OCI-LY7 (cell line): ENCODE data around the gene FSTL1. TPM values are rescaled to one million over a fixed set of nuclear protein-coding genes. Genes with fewer than 3 reads are reported as not detected.

ENCODE experiments used
- BruUV-seq: library from RNA; stranded (reverse); fragments of 400-500 nt; replicated peaks from 2 replicates; lab custom pipeline; 2021; lab: Mats Ljungman, UMichigan
- CTCF ChIA-PET: fragments of 300-600 bp; sonication (Branson Sonifier 250); formaldehyde crosslinking; loops from one replicate; lab custom pipeline; 2022; ENCODE audit warnings: antibody characterized with exemption; ENCODE audit not compliant: unreplicated experiment; lab: Charles Lee
- POLR2A ChIA-PET: fragments of 300-600 bp; sonication (Branson Sonifier 250); formaldehyde crosslinking; loops from one replicate; lab custom pipeline; 2022; ENCODE audit warnings: antibody characterized with exemption; lab: Charles Lee
- DNase-seq: peaks from one replicate; pipeline ENCODE4 v3.0.0-alpha.2; 2015; ENCODE audit warnings: low spot score
- H2AFZ ChIP-seq: fragments of 200-600 bp; sonication (generic), shearing (Covaris generic); 2 replicates; pipeline ENCODE4 v1.6.1; 2014; ENCODE audit warnings: mild to moderate bottlenecking, antibody characterized with exemption, low read length, moderate library complexity
- H3K27ac ChIP-seq: fragments of 200-600 bp; sonication (generic); 2 replicates; pipeline ENCODE4 v1.5.1; 2014; ENCODE audit warnings: mixed run types, low read depth, mild to moderate bottlenecking, moderate library complexity, low read length, inconsistent platforms; ENCODE audit not compliant: poor library complexity, severe bottlenecking
- H3K36me3 ChIP-seq: fragments of 200-600 bp; sonication (generic); 2 replicates; pipeline ENCODE4 v1.6.1; 2014; ENCODE audit warnings: mild to moderate bottlenecking, antibody characterized with exemption, low read length, moderate library complexity, mixed read lengths; ENCODE audit not compliant: insufficient read depth
- H3K4me1 ChIP-seq: fragments of 200-600 bp; sonication (generic); 2 replicates; pipeline ENCODE4 v1.5.1; 2014; ENCODE audit warnings: mild to moderate bottlenecking, low read length; ENCODE audit not compliant: insufficient read depth, poor library complexity, severe bottlenecking
- H3K4me2 ChIP-seq: fragments of 200-600 bp; sonication (generic); 2 replicates; pipeline ENCODE4 v1.6.1; 2014; ENCODE audit warnings: mild to moderate bottlenecking, low read length
- H3K4me3 ChIP-seq: fragments of 200-600 bp; sonication (generic); 2 replicates; pipeline ENCODE4 v1.5.1; 2014; ENCODE audit warnings: mild to moderate bottlenecking, low read depth, low read length; ENCODE audit not compliant: poor library complexity, severe bottlenecking
- H3K79me2 ChIP-seq: fragments of 200-600 bp; sonication (generic); 2 replicates; pipeline ENCODE4 v1.6.1; 2016; ENCODE audit warnings: low read depth, mild to moderate bottlenecking, low read length, moderate library complexity, mixed read lengths; ENCODE audit not compliant: insufficient read depth
- H3K9me2 ChIP-seq: fragments of 200-600 bp; sonication (generic); 2 replicates; pipeline ENCODE4 v1.6.1; 2016; ENCODE audit warnings: mild to moderate bottlenecking, low read length, mixed read lengths; ENCODE audit not compliant: insufficient read depth
- H3K9me3 ChIP-seq: fragments of 200-600 bp; sonication (generic); 2 replicates; pipeline ENCODE4 v1.6.1; 2014; ENCODE audit warnings: mild to moderate bottlenecking, mixed run types, low read length, mixed read lengths
- H4K20me1 ChIP-seq: fragments of 200-600 bp; sonication (generic); 2 replicates; pipeline ENCODE4 v1.6.1; 2014; ENCODE audit warnings: mild to moderate bottlenecking, antibody characterized with exemption, low read length, moderate library complexity, mixed read lengths; ENCODE audit not compliant: insufficient read depth
- EZH2phosphoT487 ChIP-seq: fragments of 200-600 bp; sonication (generic); IDR thresholded peaks from 2 replicates; pipeline ENCODE4 v1.6.1; 2018; ENCODE audit warnings: low read depth, borderline replicate concordance, mild to moderate bottlenecking, mixed run types, antibody characterized with exemption, low read length, moderate library complexity, mixed read lengths
- intact Hi-C: fragments of 100-400 bp; cut with micrococcal nuclease; formaldehyde crosslinking; loops from one replicate; pipeline ENCODE4 v1.10.0; 2022; ENCODE audit not compliant: unreplicated experiment
- total RNA-seq, 2 experiments: library from RNA; depleted of rRNA in 1 of 2; stranded (reverse); fragments of >200 nt in 1 of 2; shearing (Covaris generic) in 1 of 2; gene quantifications; 2 replicates each; pipeline ENCODE4 v1.2.3, GENCODE V29; 2014 to 2022
- TF ChIP-seq, protein P1 (sequence below): fragments of 200-600 bp; sonication (generic); conservative IDR thresholded peaks from 2 replicates; pipeline ENCODE4 v1.5.1; 2014; ENCODE audit warnings: mild to moderate bottlenecking, antibody characterized with exemption, low read length, moderate library complexity, mixed read lengths

Gene FSTL1
- total RNA-seq, 2 experiments from 2014 or later = 0.09 to 0.74 TPM

- POLR2A ChIA-PET = no interaction called here
- Histone ChIP-seq H3K79me2 (no peaks in the 10 kb centered on the region), H3K36me3 (no peaks in the 10 kb centered on the region), H3K9me2 (no peaks in the 10 kb centered on the region), H3K27ac (no peak overlapping the region), H3K4me3 (no peak overlapping the region), H3K4me1 (no peaks in the 10 kb centered on the region), H2AFZ (no peak overlapping the region), H3K9me3 (no peaks in the 10 kb centered on the region), H3K4me2 (no peak overlapping the region), H4K20me1 (no peaks in the 10 kb centered on the region; the same call in 1 of the 2 replicates)
- CTCF ChIA-PET = no interaction called here
- DNase-seq = no peak
- intact Hi-C loops = no loop called here
- BruUV-seq = no TSS peak
- no peak for TF ChIP-seq EZH2phosphoT487
- TF ChIP-seq, protein P1, sequence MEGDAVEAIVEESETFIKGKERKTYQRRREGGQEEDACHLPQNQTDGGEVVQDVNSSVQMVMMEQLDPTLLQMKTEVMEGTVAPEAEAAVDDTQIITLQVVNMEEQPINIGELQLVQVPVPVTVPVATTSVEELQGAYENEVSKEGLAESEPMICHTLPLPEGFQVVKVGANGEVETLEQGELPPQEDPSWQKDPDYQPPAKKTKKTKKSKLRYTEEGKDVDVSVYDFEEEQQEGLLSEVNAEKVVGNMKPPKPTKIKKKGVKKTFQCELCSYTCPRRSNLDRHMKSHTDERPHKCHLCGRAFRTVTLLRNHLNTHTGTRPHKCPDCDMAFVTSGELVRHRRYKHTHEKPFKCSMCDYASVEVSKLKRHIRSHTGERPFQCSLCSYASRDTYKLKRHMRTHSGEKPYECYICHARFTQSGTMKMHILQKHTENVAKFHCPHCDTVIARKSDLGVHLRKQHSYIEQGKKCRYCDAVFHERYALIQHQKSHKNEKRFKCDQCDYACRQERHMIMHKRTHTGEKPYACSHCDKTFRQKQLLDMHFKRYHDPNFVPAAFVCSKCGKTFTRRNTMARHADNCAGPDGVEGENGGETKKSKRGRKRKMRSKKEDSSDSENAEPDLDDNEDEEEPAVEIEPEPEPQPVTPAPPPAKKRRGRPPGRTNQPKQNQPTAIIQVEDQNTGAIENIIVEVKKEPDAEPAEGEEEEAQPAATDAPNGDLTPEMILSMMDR = no peak
These were observed 3.7 kb downstream of the FSTL1 start for GRCh38 chr3:120446891-120447668.

DNA sequence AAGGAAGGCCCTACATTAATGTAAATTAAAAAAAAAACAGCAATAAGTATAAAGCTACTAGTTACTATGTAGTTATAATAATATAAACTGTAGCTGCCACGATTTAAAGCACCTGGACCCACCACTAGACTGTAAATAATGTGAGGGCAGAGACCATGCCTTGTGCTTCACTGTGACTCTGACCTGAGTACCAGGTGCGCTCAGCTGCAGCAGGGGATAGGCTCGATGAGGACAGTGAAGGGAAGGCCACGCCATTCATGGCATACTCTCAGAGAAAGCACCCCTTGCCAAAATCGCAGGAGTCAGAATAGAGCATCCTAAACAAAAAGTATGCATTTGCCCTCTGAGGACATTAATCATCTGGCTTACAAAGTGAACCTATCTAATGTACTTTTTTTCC is 5.1 kb downstream of the FSTL1 start:
- no peaks in the 10 kb centered on the region for H3K79me2 ChIP-seq
- H3K4me2 ChIP-seq = no peak overlapping the region
- ChIA-PET CTCF (no interaction called here), POLR2A (interaction anchor here (0.5 to 1.9 kb wide), 3 partner anchors 13 to 226 kb away, joined by 3 to 4 read pairs (median 3); no protein-coding TSS in a partner anchor)
- no peaks in the 10 kb centered on the region; the same call in 1 of the 2 replicates for H4K20me1 ChIP-seq
- H3K36me3 ChIP-seq = no peaks in the 10 kb centered on the region
- intact Hi-C loops = no loop called here
- H3K27ac ChIP-seq = no peak overlapping the region
- TF ChIP-seq EZH2phosphoT487 = no peak
- TF ChIP-seq, protein P1 = no peak
- BruUV-seq = no TSS peak
- no peak overlapping the region for H2AFZ ChIP-seq
- DNase-seq = no peak
- no peaks in the 10 kb centered on the region for H3K9me2 ChIP-seq
- no peak overlapping the region for H3K4me3 ChIP-seq
- no peaks in the 10 kb centered on the region for H3K9me3 ChIP-seq
- H3K4me1 ChIP-seq = no peaks in the 10 kb centered on the region

GRCh38 chr3:120443626-120444123 is 7.1 kb downstream of the FSTL1 start:
- no peaks in the 10 kb centered on the region for H3K9me2 ChIP-seq
- no peak overlapping the region for H3K4me3 ChIP-seq
- no TSS peak for BruUV-seq
- POLR2A ChIA-PET = interaction anchor here (0.5 to 1.9 kb wide), 4 partner anchors 10 to 450 kb away, joined by 3 to 4 read pairs (median 3); no protein-coding TSS in a partner anchor
- no peaks in the 10 kb centered on the region for H3K4me1 ChIP-seq
- H4K20me1 ChIP-seq = no peaks in the 10 kb centered on the region
- CTCF ChIA-PET = no interaction called here
- no peaks in the 10 kb centered on the region for H3K79me2 ChIP-seq
- H3K4me2 ChIP-seq = no peak overlapping the region
- intact Hi-C loops = no loop called here
- no peak overlapping the region for H2AFZ ChIP-seq
- no peaks in the 10 kb centered on the region for H3K9me3 ChIP-seq
- DNase-seq = no peak
- no peaks in the 10 kb centered on the region for H3K36me3 ChIP-seq
- no peak for TF ChIP-seq EZH2phosphoT487
- TF ChIP-seq, protein P1 = no peak
- no peak overlapping the region for H3K27ac ChIP-seq
